Esophagus squamous epithelium (tissue), 4 donors: Measurements from ENCODE around the gene KRTAP21-3.

Source experiments
- POLR2A ChIP-seq, 4 donors: fragments of 450-650 bp; IDR thresholded peaks; one replicate each; pipeline ENCODE4 v1.6.1; 2017; ENCODE audit warnings: antibody characterized with exemption in 4 of 4, mild to moderate bottlenecking in 4 of 4, moderate library complexity in 3 of 4
- TF ChIP-seq, protein P1 (sequence below), 6 experiments: fragments of 450-650 bp in 4 of 6; fragments of 200-600 bp in 2 of 6; sonication (generic) in 2 of 6; IDR thresholded peaks; one replicate each; pipeline ENCODE4 v1.5.1; 2016 to 2019; ENCODE audit warnings: antibody characterized with exemption in 6 of 6, mild to moderate bottlenecking in 4 of 6, moderate library complexity in 4 of 6

DNA sequence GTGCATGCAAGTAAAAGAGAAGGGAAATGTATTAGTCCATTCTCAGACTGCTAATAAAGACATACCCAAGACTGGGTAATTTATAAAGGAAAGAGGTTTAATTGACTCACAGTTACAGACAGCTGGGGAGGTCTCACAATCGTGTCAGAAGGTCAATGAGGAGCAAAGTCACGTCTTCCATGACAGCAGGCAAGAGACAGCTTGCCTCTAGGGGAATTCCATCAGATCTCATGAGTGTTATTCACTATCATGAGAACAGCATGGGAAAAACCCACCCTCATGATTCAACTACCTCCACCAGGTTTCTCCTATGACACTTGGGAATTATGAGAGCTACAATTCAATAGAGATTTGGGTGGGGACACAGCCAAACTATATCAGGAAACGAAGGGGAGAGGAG, 8.1 kb downstream of the KRTAP21-3 start:
- TF ChIP-seq, protein P1, sequence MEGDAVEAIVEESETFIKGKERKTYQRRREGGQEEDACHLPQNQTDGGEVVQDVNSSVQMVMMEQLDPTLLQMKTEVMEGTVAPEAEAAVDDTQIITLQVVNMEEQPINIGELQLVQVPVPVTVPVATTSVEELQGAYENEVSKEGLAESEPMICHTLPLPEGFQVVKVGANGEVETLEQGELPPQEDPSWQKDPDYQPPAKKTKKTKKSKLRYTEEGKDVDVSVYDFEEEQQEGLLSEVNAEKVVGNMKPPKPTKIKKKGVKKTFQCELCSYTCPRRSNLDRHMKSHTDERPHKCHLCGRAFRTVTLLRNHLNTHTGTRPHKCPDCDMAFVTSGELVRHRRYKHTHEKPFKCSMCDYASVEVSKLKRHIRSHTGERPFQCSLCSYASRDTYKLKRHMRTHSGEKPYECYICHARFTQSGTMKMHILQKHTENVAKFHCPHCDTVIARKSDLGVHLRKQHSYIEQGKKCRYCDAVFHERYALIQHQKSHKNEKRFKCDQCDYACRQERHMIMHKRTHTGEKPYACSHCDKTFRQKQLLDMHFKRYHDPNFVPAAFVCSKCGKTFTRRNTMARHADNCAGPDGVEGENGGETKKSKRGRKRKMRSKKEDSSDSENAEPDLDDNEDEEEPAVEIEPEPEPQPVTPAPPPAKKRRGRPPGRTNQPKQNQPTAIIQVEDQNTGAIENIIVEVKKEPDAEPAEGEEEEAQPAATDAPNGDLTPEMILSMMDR (IDR thresholded peaks at IDR 0.05) = no peak
- TF ChIP-seq POLR2A (IDR thresholded peaks at IDR 0.05) = no peak
